ENCODE data around the gene DLGAP1.

The DLGAP1 gene

GRCh38 chr18:3912705-3913104 lies 542.4 kb downstream of the DLGAP1 start:
- TF ChIP-seq CTCF (IDR thresholded peaks at IDR 0.05; ENCODE audit: borderline replicate concordance, control extremely low read depth, extremely low read depth, insufficient read depth, missing control alignments) = no peak
- in situ Hi-C loops (cut with MboI; ENCODE audit: low sequenced_read_pairs, unreplicated experiment) = loop anchor here (25.0 kb wide), 1 partner anchor 100 kb away; no protein-coding TSS in a partner anchor
- no peak for DNase-seq (ENCODE audit: low spot score)

- DNase-seq (ENCODE audit: low spot score) = no peak
- no peak for TF ChIP-seq CTCF (IDR thresholded peaks at IDR 0.05; ENCODE audit: borderline replicate concordance, control extremely low read depth, extremely low read depth, insufficient read depth, missing control alignments)
- in situ Hi-C loops (cut with MboI; ENCODE audit: low sequenced_read_pairs, unreplicated experiment) = loop anchor here (25.0 kb wide), 1 partner anchor 99 kb away; no protein-coding TSS in a partner anchor
Measured at GRCh38 chr18:3911413-3911812, 543.7 kb downstream of the DLGAP1 start.

DNA sequence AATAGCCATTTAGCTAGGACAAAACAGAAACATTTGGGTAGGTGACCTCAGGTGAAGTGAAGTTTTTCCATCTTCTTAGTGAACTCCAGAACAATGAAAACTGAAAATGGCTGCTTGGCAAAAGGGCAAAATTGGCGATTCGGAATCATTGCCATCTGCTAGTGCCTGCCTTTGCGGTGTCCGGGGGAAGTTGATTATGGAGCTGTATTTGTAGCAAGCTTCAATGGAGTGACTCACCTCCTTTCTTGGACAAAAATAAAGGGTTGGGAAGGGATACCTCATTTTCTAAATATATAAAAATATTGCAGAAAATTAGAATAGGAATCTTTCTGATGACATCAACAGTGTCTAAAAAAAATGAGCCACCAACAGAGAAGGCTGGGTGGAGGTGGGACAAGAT lies 544.6 kb downstream of the DLGAP1 start:
- no peak for TF ChIP-seq CTCF (IDR thresholded peaks at IDR 0.05; ENCODE audit: borderline replicate concordance, control extremely low read depth, extremely low read depth, insufficient read depth, missing control alignments)
- in situ Hi-C loops (cut with MboI; ENCODE audit: low sequenced_read_pairs, unreplicated experiment) = loop anchor here (25.0 kb wide), 1 partner anchor 98 kb away; no protein-coding TSS in a partner anchor
- DNase-seq (ENCODE audit: low spot score) = no peak

- DNase-seq (ENCODE audit: low spot score) = no peak
- in situ Hi-C loops (cut with MboI; ENCODE audit: low sequenced_read_pairs, unreplicated experiment) = loop anchor here (25.0 kb wide), 1 partner anchor 96 kb away; no protein-coding TSS in a partner anchor
- no peak for TF ChIP-seq CTCF (IDR thresholded peaks at IDR 0.05; ENCODE audit: borderline replicate concordance, control extremely low read depth, extremely low read depth, insufficient read depth, missing control alignments)
Measured at GRCh38 chr18:3907955-3908354, 547.2 kb downstream of the DLGAP1 start.

GRCh38 chr18:3906116-3906750 lies 548.9 kb downstream of the DLGAP1 start:
- no peak for TF ChIP-seq CTCF (IDR thresholded peaks at IDR 0.05; ENCODE audit: borderline replicate concordance, control extremely low read depth, extremely low read depth, insufficient read depth, missing control alignments)
- in situ Hi-C loops (cut with MboI; ENCODE audit: low sequenced_read_pairs, unreplicated experiment) = loop anchor here (25.0 kb wide), 1 partner anchor 94 kb away; no protein-coding TSS in a partner anchor
- no peak for DNase-seq (ENCODE audit: low spot score)

- DNase-seq (ENCODE audit: low spot score) = no peak
- TF ChIP-seq CTCF (IDR thresholded peaks at IDR 0.05; ENCODE audit: borderline replicate concordance, control extremely low read depth, extremely low read depth, insufficient read depth, missing control alignments) = no peak
- in situ Hi-C loops (cut with MboI; ENCODE audit: low sequenced_read_pairs, unreplicated experiment) = loop anchor here (25.0 kb wide), 1 partner anchor 91 kb away; no protein-coding TSS in a partner anchor
Measured at GRCh38 chr18:3903337-3903736, 551.8 kb downstream of the DLGAP1 start.
